GM21526 (cell line): ENCODE data around the gene MRM3.
"Not testable (repeated sequence)": the region's sequence is repeated elsewhere in the genome, so short reads cannot be mapped to it uniquely, and the experiment has no call there.

Experiments used
- ATAC-seq: cut with Tn5 transposase; IDR thresholded peaks from one replicate; pipeline ENCODE4 v1.9.1; 2021; ENCODE audit warnings: moderate library complexity; ENCODE audit not compliant: unreplicated experiment, low FRiP score

Gene MRM3

GRCh38 chr17:795276-795675 lies 13.1 kb downstream of the MRM3 start:
- ATAC-seq, result no peak

- ATAC-seq, result no peak
These were observed 13.6 kb downstream of the MRM3 start for GRCh38 chr17:795721-796120.

GRCh38 chr17:796609-797008 lies 14.5 kb downstream of the MRM3 start:
- ATAC-seq, result no peak

GRCh38 chr17:797236-797840 lies 15.2 kb downstream of the MRM3 start:
- no peak for ATAC-seq

- no peak for ATAC-seq
These were observed 16.1 kb downstream of the MRM3 start for GRCh38 chr17:798246-798645.

GRCh38 chr17:799261-799660 lies 17.1 kb downstream of the MRM3 start:
- no peak for ATAC-seq

GRCh38 chr17:800446-801242 lies 18.5 kb downstream of the MRM3 start:
- no peak for ATAC-seq

- no peak for ATAC-seq
These were observed 19.5 kb downstream of the MRM3 start for GRCh38 chr17:801660-802059.

- no peak for ATAC-seq
These were observed 20.3 kb downstream of the MRM3 start for GRCh38 chr17:802481-802880.

- no peak for ATAC-seq
These were observed 21.0 kb downstream of the MRM3 start for GRCh38 chr17:802901-803881.

GRCh38 chr17:804541-805435 lies 22.6 kb downstream of the MRM3 start:
- ATAC-seq, result no peak

- not testable (repeated sequence) for ATAC-seq
These were observed 23.7 kb downstream of the MRM3 start for GRCh38 chr17:805886-806285.

- no peak for ATAC-seq
These were observed 24.2 kb downstream of the MRM3 start for GRCh38 chr17:806346-806745.

GRCh38 chr17:806781-807522 lies 24.8 kb downstream of the MRM3 start:
- no peak for ATAC-seq

GRCh38 chr17:807523-808294 lies 25.6 kb downstream of the MRM3 start:
- ATAC-seq, result no peak

GRCh38 chr17:811051-811784 lies 29.1 kb downstream of the MRM3 start:
- no peak for ATAC-seq

GRCh38 chr17:812638-813204 lies 30.6 kb downstream of the MRM3 start:
- no peak for ATAC-seq

- ATAC-seq, result no peak
These were observed 32.2 kb downstream of the MRM3 start for GRCh38 chr17:814371-814770.
